NK-92 (cell line): ENCODE data around the gene CCNJL.
"Not testable (repeated sequence)": the region's sequence is repeated elsewhere in the genome, so short reads cannot be mapped to it uniquely, and the experiment has no call there.

Source experiments
- DNase-seq: peaks from one replicate; lab custom pipeline; 2025; ENCODE audit not compliant: unreplicated experiment; lab: John Stamatoyannopoulos, UW

The CCNJL gene

GRCh38 chr5:160334716-160335115, 22.4 kb upstream of the CCNJL start:
- not testable (repeated sequence) for DNase-seq

DNA sequence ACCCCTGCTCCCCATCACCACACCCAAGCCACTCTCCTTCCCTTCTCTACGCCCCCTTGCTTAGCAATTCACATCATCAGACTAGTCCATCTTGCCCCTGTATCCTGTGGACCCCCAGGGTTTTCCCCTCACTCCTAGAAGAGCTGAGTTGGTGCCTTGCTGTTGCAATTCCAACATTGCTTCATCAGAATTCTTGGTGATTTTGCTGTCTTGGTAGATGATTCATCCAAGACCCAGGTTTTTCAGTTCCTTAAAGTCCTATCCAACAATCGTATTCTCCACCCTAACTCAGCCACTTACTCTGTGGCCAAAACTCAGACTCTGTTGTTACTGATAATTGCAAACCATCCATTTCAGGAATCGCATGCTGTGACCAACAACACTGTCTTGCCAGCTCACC, 21.4 kb upstream of the CCNJL start:
- no peak for DNase-seq

- no peak for DNase-seq
Observed at GRCh38 chr5:160330212-160330611, 17.8 kb upstream of the CCNJL start.

- no peak for DNase-seq
Observed at GRCh38 chr5:160327818-160328217, 15.5 kb upstream of the CCNJL start.

GRCh38 chr5:160326981-160327380, 14.6 kb upstream of the CCNJL start:
- DNase-seq: no peak

- no peak for DNase-seq
Observed at GRCh38 chr5:160325716-160326115, 13.4 kb upstream of the CCNJL start.

DNA sequence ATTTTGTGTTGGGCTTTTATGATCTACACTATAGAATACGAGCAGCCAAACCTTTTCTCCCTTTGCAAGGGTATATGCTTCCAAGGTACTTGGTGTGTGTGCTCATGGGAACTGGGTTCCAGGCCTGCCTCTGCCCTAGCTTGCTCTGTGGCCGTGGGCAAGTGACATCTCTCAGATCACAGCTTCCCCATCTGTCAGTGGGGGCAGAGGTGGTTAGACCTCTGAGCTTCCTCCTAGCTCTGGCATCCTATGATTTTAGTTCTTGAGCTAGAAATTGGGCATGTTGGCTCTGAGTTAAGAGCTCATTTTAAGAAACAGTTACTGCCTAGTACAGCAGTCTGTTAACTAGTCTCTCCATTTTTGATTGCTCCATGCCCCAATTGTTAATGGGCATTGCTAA, 12.5 kb upstream of the CCNJL start:
- DNase-seq: no peak

GRCh38 chr5:160318409-160318808, 6.0 kb upstream of the CCNJL start:
- no peak for DNase-seq

DNA sequence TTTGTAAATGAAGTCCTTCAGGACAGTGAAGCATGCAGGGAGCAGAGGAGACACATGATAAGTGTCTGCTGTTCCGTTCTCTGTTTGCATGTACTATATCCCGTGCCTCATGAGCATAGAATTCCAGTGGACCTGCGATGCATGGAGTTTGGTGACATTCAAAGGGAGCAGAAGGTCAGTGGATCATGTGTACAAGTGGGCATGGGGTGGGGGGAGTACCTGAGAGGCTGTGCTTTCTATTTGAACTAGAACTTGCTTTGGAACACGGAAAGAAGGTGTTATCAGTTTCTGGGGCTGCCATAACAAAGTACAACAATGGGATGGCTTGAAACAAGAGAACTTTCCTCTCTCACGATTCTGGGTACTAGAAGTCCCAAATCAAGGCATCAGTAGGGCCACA, 5.1 kb upstream of the CCNJL start:
- no peak for DNase-seq

DNA sequence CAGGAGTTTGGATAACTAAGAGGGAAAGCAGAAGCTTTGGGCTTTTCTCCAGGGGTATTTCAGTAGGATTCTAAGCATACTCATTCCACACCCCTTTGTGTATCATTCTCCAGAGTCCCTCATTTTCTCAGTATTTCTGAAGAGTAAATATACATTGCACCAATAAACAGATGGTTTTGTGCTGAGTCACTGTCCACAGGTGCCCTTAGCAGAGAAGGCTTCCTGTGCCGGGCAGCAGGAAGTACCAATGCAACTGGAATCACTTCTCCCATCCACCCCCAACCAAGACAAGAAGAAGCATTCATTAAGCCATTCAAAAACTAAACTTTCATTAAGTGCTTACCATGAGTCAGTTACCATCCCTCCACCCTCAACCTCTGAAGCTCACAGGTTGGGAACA, 3.6 kb upstream of the CCNJL start:
- DNase-seq: no peak

DNA sequence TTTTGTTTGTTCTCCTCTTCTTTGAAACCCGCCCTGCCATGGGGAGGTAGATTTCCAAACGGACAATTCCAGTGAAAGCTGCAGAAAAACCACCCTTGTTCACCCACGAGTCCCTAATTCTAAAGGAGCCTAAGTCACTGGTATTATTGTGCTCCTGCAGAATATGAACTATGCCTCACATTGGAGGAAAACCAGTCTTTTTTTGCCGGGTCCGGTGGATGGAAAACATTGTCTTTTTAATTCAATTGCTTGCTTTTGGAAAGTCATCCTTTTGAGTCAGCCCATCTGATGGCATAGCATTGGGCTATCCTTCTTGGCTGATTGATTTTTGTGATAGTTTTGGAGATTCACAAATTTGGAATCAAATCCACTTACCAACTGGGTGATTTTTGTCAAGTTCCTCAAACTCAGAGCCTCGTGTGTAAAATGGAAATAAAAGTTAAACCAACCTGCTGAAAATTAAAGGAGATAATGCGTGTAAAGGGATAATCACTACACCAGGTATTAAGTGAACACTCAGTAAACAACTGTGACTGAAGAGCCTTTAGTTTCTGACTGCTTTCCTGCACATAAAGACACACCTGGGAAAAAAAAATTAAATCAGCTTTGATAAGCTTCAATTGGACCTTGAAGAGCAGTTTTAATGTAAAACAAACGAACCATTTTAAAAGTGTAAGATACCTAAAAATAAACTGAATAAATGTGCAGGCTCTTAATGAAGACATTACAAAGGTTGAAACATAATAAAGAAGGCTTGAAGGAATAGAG, 780 bp upstream of the CCNJL start:
- no peak for DNase-seq

DNA sequence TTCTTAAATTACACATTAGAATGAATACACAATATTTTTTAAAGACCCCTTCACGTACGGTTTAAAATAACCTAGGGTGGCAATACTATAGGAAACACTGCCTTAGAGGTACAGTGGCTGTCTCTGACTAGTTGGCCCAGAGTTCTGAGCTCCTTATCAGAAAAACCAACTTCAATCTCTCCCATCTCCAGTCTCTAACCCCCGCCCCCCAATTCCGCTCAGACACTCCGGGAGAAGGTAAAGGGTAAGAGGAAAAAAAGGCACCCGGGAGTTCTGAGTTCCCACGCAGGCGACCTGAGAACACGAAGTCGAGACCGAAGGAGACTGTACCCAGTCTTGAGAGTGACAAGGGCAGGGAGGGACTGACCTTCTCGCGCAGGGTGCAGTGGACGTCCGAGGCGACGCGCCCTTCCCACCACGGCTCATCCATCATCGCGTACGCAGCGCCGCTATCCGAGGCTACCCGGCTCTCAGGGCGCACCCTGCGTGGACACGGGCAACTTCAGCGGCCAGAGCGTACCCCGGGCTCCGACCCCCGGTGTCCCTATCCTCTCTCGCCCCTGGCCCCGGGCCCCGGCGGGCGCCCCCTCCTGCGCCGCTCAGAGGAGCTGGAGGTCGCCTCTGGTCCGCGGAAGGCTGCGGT, 752 bp downstream of the CCNJL start:
- DNase-seq: no peak

DNA sequence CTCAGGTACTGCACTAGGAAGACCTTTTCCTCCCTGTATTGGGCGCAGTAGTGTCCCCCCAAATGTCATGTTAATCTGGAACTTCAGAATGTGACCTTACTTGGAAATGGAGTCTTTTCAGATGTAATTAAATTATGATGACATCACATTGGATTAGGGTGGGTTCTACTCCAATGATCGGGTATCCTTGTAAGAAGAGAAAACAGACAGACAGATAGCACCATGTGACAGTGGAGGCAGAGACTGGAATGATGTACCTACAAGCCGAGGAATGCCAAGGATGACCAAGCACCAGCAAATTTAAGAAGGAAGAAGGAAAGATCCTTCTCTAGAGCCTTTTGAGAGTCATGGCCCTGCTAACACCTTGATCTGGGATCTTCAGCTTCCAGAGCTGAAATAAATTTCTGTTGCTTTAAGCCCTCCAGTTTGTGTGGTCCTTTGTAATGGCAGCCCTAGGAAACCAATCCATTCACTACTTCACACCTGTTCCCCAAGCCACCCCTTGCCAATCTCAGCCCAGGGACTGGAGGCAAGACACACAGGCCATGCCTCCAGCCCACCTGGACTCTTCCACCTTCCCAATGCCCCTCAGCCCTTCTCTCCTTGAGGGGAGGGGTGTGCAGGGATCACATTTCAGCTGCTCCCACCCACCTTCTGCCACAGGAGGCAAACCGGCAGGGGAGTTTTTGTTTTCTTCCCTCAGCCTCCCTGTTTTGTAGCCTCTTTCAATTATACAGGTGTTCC, 1.6 kb downstream of the CCNJL start:
- DNase-seq: no peak

DNA sequence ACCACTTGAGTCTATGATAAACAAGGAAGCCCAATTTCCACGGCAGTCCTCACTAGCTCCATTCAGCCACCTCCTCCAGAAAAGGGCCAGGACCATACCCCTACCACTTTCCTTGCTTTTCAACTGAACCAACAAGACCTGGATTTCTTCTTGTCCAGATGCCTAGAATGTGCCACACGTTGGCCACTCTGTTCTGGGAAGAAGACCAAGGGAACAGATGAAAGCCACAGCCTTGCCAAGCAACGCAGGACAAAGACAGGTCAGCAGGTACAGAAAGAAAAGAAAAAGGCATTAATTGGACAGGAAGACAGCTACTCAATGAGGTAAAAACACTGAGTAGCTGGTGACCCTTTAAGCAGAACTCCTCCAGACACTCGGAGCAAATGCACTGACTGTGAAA, 2.2 kb downstream of the CCNJL start:
- DNase-seq: no peak

GRCh38 chr5:160306696-160307095, 5.7 kb downstream of the CCNJL start:
- no peak for DNase-seq

DNA sequence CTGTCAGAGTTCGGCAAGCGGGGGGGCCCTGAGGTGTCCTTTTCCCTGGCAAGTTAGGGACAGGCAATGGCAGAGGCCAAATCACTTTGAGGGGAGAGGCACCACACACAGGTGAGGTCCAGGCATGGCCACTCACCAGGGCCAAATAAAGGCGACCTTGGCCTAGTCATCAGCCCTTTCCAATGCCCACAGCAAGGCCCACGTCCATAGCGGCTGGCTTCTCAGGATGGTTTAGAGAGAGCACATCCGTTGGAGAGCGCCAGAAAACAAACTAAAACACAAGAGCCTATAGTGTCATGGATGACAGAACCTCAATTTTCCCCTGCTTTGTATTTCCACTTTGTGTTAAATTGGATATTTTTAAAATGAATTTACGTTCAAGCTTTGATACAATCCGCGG, 7.0 kb downstream of the CCNJL start:
- no peak for DNase-seq

DNA sequence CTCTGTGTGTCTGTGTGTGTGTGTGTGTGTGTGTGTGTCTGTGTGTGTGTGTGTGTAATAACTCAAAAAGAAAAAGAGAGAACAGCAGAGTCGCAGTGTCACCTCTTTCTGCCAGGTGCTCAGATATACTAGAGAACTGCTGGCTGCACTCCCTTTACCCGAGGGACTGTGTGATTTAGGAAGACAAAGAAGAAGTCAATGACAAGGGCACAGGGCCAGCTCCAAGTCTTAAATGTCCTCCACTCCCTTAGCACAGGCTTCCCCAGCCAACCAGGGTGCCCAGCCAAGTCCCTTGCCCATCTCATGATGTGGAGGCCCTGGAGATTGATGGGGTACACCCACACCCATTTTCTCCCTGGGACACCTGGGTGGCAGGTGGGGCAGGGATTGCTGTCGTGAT, 8.7 kb downstream of the CCNJL start:
- no peak for DNase-seq

GRCh38 chr5:160298189-160298588, 14.2 kb downstream of the CCNJL start:
- DNase-seq: no peak

- DNase-seq: no peak
Observed at GRCh38 chr5:160297776-160298175, 14.6 kb downstream of the CCNJL start.

GRCh38 chr5:160297004-160297403, 15.4 kb downstream of the CCNJL start:
- no peak for DNase-seq

GRCh38 chr5:160296496-160296895, 15.9 kb downstream of the CCNJL start:
- no peak for DNase-seq

DNA sequence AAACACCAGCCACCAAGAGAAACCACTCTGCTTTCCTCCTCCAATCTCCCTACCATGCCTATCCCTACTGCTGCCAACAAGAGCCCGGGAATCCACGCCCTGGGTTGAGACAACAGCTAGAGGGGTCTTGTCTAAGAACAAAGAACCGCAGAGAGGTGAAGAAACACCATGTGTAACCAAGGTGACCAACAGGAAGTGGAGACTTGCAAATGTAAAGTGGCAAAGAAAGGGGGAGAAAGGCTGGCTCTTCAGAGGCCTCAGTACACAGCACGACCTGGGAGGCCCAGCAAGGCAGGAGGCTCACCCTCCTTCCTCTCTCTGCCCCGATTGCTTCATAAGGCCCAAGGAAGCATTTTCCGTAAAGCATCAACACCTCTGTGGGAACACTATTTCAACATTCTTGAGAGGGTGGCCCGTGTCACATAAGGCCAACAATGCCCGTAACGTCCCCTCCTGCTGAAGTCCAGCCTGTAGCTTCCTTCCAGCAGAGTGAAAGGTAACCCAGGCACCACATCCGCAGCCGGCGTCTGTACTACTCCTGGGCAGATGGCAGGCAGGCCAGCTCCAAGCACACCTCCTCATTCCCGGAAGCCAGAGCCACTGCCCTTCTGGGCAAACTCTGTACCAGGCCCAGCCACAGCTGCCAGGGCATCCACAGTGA, 18.3 kb downstream of the CCNJL start:
- DNase-seq: no peak
